Breast epithelium (tissue), 3 donors: ENCODE data around the gene ANO2.

Experiments
- POLR2AphosphoS5 ChIP-seq, 3 donors: sonication (generic); formaldehyde crosslinking; IDR thresholded peaks; one replicate each; pipeline ENCODE4 v1.6.1; 2017; ENCODE audit warnings: antibody characterized with exemption in 3 of 3
- TF ChIP-seq, protein P1 (sequence below), 3 donors: fragments of 450-650 bp; IDR thresholded peaks; one replicate each; pipeline ENCODE4 v1.5.1; 2016 to 2017; ENCODE audit warnings: antibody characterized with exemption in 3 of 3, mild to moderate bottlenecking in 3 of 3, moderate library complexity in 3 of 3

DNA sequence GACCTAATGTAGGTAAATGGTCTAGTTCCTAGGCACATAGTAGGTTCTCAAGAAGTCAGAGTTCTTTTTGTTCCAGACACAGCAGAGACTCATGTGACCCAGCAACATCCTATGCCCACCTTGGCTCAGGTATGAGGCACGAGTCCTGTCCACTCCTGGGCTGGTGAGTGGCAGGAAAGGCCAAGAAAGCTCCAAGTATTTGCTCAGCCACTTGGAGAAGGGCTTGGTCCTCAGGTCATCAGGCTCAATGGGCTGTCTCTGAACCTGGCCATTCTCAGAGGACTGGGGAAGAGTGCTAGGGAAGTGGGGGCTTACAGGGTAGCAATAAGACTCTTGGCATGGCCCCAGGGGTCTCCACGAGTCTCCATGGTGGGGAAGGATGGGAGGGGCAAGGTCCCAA lies 260.1 kb downstream of the ANO2 start:
- no peak for TF ChIP-seq POLR2AphosphoS5 (IDR thresholded peaks at IDR 0.05)
- TF ChIP-seq, protein P1, sequence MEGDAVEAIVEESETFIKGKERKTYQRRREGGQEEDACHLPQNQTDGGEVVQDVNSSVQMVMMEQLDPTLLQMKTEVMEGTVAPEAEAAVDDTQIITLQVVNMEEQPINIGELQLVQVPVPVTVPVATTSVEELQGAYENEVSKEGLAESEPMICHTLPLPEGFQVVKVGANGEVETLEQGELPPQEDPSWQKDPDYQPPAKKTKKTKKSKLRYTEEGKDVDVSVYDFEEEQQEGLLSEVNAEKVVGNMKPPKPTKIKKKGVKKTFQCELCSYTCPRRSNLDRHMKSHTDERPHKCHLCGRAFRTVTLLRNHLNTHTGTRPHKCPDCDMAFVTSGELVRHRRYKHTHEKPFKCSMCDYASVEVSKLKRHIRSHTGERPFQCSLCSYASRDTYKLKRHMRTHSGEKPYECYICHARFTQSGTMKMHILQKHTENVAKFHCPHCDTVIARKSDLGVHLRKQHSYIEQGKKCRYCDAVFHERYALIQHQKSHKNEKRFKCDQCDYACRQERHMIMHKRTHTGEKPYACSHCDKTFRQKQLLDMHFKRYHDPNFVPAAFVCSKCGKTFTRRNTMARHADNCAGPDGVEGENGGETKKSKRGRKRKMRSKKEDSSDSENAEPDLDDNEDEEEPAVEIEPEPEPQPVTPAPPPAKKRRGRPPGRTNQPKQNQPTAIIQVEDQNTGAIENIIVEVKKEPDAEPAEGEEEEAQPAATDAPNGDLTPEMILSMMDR (IDR thresholded peaks at IDR 0.05), result no peak
